Prostate gland (tissue), 2 donors: ENCODE data around the gene GJD2. TPM values are rescaled to one million over a fixed set of nuclear protein-coding genes. Genes with fewer than 3 reads are reported as not detected.

Experiments
- DNase-seq: peaks from one replicate; pipeline ENCODE4 v3.0.0-alpha.2; 2019; ENCODE audit warnings: low spot score
- H3K27ac ChIP-seq, 2 donors: fragments of 200-600 bp; sonication (generic); 2 replicates each; pipeline ENCODE4 v1.5.1; 2017 to 2019
- H3K27me3 ChIP-seq: fragments of 200-600 bp; sonication (generic); replicated peaks from 2 replicates; pipeline ENCODE4 v1.5.1; 2019; ENCODE audit not compliant: insufficient read depth
- H3K36me3 ChIP-seq, 2 donors: fragments of 200-600 bp; sonication (generic); 1 replicate in 1 of 2; 2 replicates in 1 of 2; pipeline versions ENCODE4 v1.5.1 to v1.8.1; 2017 to 2019
- H3K4me1 ChIP-seq: fragments of 200-600 bp; sonication (generic); replicated peaks from 2 replicates; pipeline ENCODE4 v1.5.1; 2019
- H3K4me3 ChIP-seq, 2 donors: fragments of 200-600 bp; sonication (generic); 2 replicates each; pipeline ENCODE4 v1.5.1; 2017 to 2019
- H3K9me3 ChIP-seq: fragments of 200-600 bp; sonication (generic); 2 replicates; pipeline ENCODE4 v1.5.1; 2017
- POLR2A ChIP-seq: fragments of 450-650 bp; IDR thresholded peaks from one replicate; pipeline ENCODE4 v1.6.1; 2016; ENCODE audit warnings: antibody characterized with exemption, mild to moderate bottlenecking
- POLR2AphosphoS5 ChIP-seq: sonication (generic); formaldehyde crosslinking; IDR thresholded peaks from one replicate; pipeline ENCODE4 v1.6.1; 2017; ENCODE audit warnings: antibody characterized with exemption
- WGBS: methylation state at CpG from one replicate; pipeline ENCODE4 v1.1.5; 2018; 5-methylcytosine and 5-hydroxymethylcytosine counted together
- intact Hi-C: fragments of 100-400 bp; cut with DNase I; formaldehyde crosslinking; loops from one replicate; pipeline ENCODE4 v1.14.2; 2022
- total RNA-seq, 2 donors: library from RNA; depleted of rRNA; stranded (reverse); fragments of >200 nt; gene quantifications; one replicate each; pipeline ENCODE4 v1.1.0, GENCODE V29; 2016
- TF ChIP-seq, protein P1 (sequence below), 4 experiments: fragments of 200-600 bp in 2 of 4; fragments of 450-650 bp in 2 of 4; sonication (generic) in 2 of 4; IDR thresholded peaks; 1 replicate in 3 of 4; 2 replicates in 1 of 4; pipeline ENCODE4 v1.5.1; 2016 to 2019; ENCODE audit warnings: antibody characterized with exemption in 4 of 4, mild to moderate bottlenecking in 2 of 4, moderate library complexity in 2 of 4

GJD2 gene
- total RNA-seq, 2 donors from 2014 or later = not detected

DNA sequence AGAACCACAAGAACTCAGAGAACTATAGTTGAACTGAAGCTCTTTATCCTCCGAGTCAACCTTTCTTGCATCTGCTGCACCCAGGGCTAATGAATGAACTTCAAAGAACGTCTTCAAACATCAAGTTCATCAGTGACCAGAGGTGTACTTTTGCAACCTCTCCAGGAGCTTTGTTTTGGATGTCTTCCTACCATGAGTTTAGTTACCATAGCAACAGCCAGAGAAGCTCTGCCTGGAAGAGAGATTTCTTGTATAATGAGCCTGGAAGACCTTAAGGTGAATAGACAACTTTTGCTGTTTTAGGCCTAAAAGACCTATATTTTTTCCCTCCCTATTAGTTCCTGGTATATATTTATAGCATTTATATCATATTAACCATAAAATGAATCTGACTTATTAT is 31.4 kb upstream of the GJD2 start:
- intact Hi-C loops = loop anchor here (10.0 kb wide), 1 partner anchor 119 kb away; no protein-coding TSS in a partner anchor
- DNase-seq = no peak
- Histone ChIP-seq H3K27ac (no peak overlapping the region), H3K4me1 (no peaks in the 10 kb centered on the region), H3K9me3 (no peaks in the 10 kb centered on the region), H3K36me3 (no peaks in the 10 kb centered on the region), H3K27me3 (no peaks in the 10 kb centered on the region), H3K4me3 (no peak overlapping the region)
- 76% methylated on average over 2 of the region's 2 CpGs for WGBS
- no peak for TF ChIP-seq POLR2A
- TF ChIP-seq, protein P1, sequence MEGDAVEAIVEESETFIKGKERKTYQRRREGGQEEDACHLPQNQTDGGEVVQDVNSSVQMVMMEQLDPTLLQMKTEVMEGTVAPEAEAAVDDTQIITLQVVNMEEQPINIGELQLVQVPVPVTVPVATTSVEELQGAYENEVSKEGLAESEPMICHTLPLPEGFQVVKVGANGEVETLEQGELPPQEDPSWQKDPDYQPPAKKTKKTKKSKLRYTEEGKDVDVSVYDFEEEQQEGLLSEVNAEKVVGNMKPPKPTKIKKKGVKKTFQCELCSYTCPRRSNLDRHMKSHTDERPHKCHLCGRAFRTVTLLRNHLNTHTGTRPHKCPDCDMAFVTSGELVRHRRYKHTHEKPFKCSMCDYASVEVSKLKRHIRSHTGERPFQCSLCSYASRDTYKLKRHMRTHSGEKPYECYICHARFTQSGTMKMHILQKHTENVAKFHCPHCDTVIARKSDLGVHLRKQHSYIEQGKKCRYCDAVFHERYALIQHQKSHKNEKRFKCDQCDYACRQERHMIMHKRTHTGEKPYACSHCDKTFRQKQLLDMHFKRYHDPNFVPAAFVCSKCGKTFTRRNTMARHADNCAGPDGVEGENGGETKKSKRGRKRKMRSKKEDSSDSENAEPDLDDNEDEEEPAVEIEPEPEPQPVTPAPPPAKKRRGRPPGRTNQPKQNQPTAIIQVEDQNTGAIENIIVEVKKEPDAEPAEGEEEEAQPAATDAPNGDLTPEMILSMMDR (IDR thresholded peaks at IDR 0.05) = no peak
- TF ChIP-seq POLR2AphosphoS5 = no peak

DNA sequence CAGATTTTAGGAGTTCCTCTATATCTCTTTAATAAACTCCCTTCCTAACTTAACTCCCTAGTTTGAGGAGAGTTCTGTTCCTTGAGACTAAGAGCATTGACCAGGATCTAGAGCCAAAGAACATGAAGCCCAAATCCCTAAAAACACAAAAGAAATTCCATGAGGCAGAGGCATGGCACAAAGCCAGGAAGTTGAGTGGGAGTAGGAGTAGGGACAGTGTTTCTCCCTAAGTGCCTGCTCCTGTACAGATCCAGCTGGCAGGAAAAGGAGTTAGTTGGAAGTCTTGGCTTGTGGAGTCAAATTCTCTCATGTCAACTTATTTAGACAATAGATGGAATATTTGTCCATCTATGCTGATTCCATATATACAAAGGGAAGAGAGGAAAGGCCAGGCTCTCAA is 29.2 kb upstream of the GJD2 start:
- no peak for DNase-seq
- TF ChIP-seq, protein P1 (IDR thresholded peaks at IDR 0.05) = no peak
- TF ChIP-seq POLR2AphosphoS5 (no peak), POLR2A (no peak)
- Histone ChIP-seq H3K36me3 (no peaks in the 10 kb centered on the region), H3K27ac (no peak overlapping the region), H3K27me3 (no peaks in the 10 kb centered on the region), H3K4me3 (no peak overlapping the region), H3K4me1 (no peaks in the 10 kb centered on the region), H3K9me3 (no peaks in the 10 kb centered on the region)
- intact Hi-C loops = loop anchor here (10.0 kb wide), 1 partner anchor 121 kb away; no protein-coding TSS in a partner anchor

DNA sequence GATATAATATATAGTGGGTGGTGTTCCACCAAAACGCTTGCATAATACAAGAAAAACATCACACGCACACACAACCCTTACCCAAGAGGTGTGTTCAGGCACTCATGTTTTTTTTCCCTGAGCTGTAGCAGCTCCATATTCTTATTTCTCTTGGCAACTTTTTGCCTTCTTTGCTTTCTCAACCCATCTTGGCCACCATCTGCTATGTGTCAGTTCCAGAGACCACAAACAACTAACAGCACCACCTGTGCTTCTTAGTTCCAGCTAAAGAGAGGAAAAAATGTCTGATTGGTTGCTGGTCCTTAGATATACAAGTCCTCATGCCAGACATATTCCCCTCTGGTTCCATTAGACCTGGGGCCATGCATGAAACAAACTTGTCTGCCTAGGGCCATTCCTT is 28.6 kb upstream of the GJD2 start:
- WGBS = 97% methylated on average over 2 of the region's 2 CpGs
- TF ChIP-seq, protein P1 (IDR thresholded peaks at IDR 0.05) = no peak
- TF ChIP-seq POLR2AphosphoS5 (no peak), POLR2A (no peak)
- no peaks in the 10 kb centered on the region for H3K9me3 ChIP-seq
- H3K36me3 ChIP-seq = no peaks in the 10 kb centered on the region
- intact Hi-C loops = loop anchor here (10.0 kb wide), 1 partner anchor 121 kb away; no protein-coding TSS in a partner anchor
- no peaks in the 10 kb centered on the region for H3K27me3 ChIP-seq
- DNase-seq = no peak
- no peak overlapping the region for H3K4me3 ChIP-seq
- no peak overlapping the region for H3K27ac ChIP-seq
- H3K4me1 ChIP-seq = no peaks in the 10 kb centered on the region

DNA sequence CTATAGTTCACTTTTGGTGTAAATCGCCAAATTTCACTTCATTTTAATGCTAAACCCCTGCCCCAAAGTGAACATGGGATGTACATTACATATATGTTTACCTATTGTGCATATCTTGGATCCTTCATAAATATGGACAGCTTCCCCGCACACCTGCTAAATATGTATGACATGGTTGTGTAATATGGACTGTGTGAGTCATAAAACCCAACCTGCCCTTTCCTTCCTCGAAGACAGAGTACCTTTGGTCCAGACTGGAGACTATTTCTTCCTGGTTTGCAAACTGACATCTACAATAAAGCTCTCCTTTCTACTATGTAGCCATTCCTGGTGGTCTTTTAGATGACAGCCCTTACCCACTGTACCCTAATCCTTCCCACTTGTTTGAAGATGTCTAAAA is 28.1 kb upstream of the GJD2 start:
- H3K36me3 ChIP-seq = no peaks in the 10 kb centered on the region
- H3K4me1 ChIP-seq = no peaks in the 10 kb centered on the region
- no peak for TF ChIP-seq POLR2A
- TF ChIP-seq, protein P1 (IDR thresholded peaks at IDR 0.05) = no peak
- no peak for TF ChIP-seq POLR2AphosphoS5
- no peak overlapping the region for H3K27ac ChIP-seq
- no peaks in the 10 kb centered on the region for H3K9me3 ChIP-seq
- intact Hi-C loops = loop anchor here (10.0 kb wide), 1 partner anchor 122 kb away; no protein-coding TSS in a partner anchor
- DNase-seq = no peak
- H3K4me3 ChIP-seq = no peak overlapping the region
- H3K27me3 ChIP-seq = no peaks in the 10 kb centered on the region
- WGBS = 82% methylated on average over 3 of the region's 3 CpGs

DNA sequence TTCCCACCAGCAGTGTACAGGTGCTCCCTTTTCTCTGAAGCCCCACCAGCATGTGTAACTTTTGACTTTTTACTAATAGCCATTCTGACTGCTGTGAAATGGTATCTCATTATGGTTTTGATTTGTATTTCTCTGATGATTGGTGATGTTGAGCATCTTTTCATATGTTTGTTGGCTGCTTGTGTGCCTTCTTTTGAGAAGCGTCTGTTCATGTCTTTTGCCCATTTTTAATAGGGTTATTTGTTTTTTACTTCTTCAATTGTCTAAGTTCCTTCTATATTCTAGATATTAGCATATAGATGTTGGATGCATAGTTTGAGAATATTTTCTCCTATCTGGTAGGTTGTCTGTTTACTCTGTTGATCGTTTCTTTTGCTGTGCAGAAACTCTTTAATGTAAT is 25.9 kb upstream of the GJD2 start:
- H3K4me3 ChIP-seq = no peak overlapping the region
- H3K9me3 ChIP-seq = no peaks in the 10 kb centered on the region
- TF ChIP-seq POLR2AphosphoS5 (no peak), POLR2A (no peak)
- TF ChIP-seq, protein P1 (IDR thresholded peaks at IDR 0.05) = no peak
- H3K4me1 ChIP-seq = no peaks in the 10 kb centered on the region
- WGBS = 87% methylated on average over 2 of the region's 2 CpGs
- no peak overlapping the region for H3K27ac ChIP-seq
- no peaks in the 10 kb centered on the region for H3K36me3 ChIP-seq
- no peak for DNase-seq
- intact Hi-C loops = loop anchor here (10.0 kb wide), 1 partner anchor 124 kb away; no protein-coding TSS in a partner anchor
- no peaks in the 10 kb centered on the region for H3K27me3 ChIP-seq
